Fibroblast of skin of right biceps (primary cell): ENCODE measurements around the gene ATXN7.
A peak's percentile ranks its signal among the peaks of the same experiment; 100 is the strongest.

ENCODE experiments used
- DNase-seq: peaks from one replicate; pipeline ENCODE4 v3.0.0-alpha.2; 2013

ATXN7 gene

GRCh38 chr3:63967675-63968611 lies 104.3 kb downstream of the ATXN7 start:
- peak; percentile 41 for DNase-seq

GRCh38 chr3:63968612-63969350 lies 105.1 kb downstream of the ATXN7 start:
- DNase-seq: peak; percentile 47

GRCh38 chr3:63969876-63970275 lies 106.2 kb downstream of the ATXN7 start:
- DNase-seq: no peak

GRCh38 chr3:63970631-63971475 lies 107.2 kb downstream of the ATXN7 start:
- no peak for DNase-seq

GRCh38 chr3:63972196-63972595 lies 108.5 kb downstream of the ATXN7 start:
- peak; percentile 83 for DNase-seq

- no peak for DNase-seq
Measured at GRCh38 chr3:63972987-63973386, 109.3 kb downstream of the ATXN7 start.

- no peak for DNase-seq
Measured at GRCh38 chr3:63973406-63973805, 109.7 kb downstream of the ATXN7 start.

GRCh38 chr3:63974451-63974850 lies 110.8 kb downstream of the ATXN7 start:
- no peak for DNase-seq

GRCh38 chr3:63975723-63976122 lies 112.1 kb downstream of the ATXN7 start:
- peak; percentile 65 for DNase-seq

GRCh38 chr3:63976161-63976871 lies 112.6 kb downstream of the ATXN7 start:
- DNase-seq: peak; percentile 93

GRCh38 chr3:63976872-63977200 lies 113.2 kb downstream of the ATXN7 start:
- no peak for DNase-seq

- DNase-seq: no peak
Measured at GRCh38 chr3:63977893-63978292, 114.2 kb downstream of the ATXN7 start.

GRCh38 chr3:63979093-63979885 lies 115.6 kb downstream of the ATXN7 start:
- DNase-seq: peak; percentile 34

- no peak for DNase-seq
Measured at GRCh38 chr3:63980019-63980418, 116.4 kb downstream of the ATXN7 start.

- DNase-seq: no peak
Measured at GRCh38 chr3:63980830-63981498, 117.3 kb downstream of the ATXN7 start.

GRCh38 chr3:63981980-63982379 lies 118.3 kb downstream of the ATXN7 start:
- DNase-seq: no peak

GRCh38 chr3:63984391-63984790 lies 120.7 kb downstream of the ATXN7 start:
- DNase-seq: no peak

GRCh38 chr3:63986146-63986545 lies 122.5 kb downstream of the ATXN7 start:
- DNase-seq: no peak

- DNase-seq: no peak
Measured at GRCh38 chr3:63986831-63987230, 123.2 kb downstream of the ATXN7 start.

- DNase-seq: no peak
Measured at GRCh38 chr3:63988943-63989342, 125.3 kb downstream of the ATXN7 start.

- no peak for DNase-seq
Measured at GRCh38 chr3:63990204-63990603, 126.5 kb downstream of the ATXN7 start.
